Stimulated activated CD4-positive, alpha-beta T cell treated with anti-CD3 and anti-CD28 coated beads, Interleukin-1b, Interleukin-23, amount 100 ng/mL, for 1 hour (primary cell): ENCODE results near the gene VIPR2.
"Not testable (repeated sequence)": the region's sequence is repeated elsewhere in the genome, so short reads cannot be mapped to it uniquely, and the experiment has no call there.

Experiments
- DNase-seq, 2 donors: peaks; one replicate each; pipeline ENCODE4 v3.0.0-alpha.2; 2020; ENCODE audit warnings: low read depth in 2 of 2

Gene VIPR2

GRCh38 chr7:158988996-158989395 is 155.7 kb downstream of the VIPR2 start:
- no peak for DNase-seq

- DNase-seq, result no peak
Observed at GRCh38 chr7:158988302-158988862, 156.3 kb downstream of the VIPR2 start.

- DNase-seq, result no peak
Observed at GRCh38 chr7:158987691-158988090, 157.0 kb downstream of the VIPR2 start.

- no peak for DNase-seq
Observed at GRCh38 chr7:158985583-158985982, 159.1 kb downstream of the VIPR2 start.

GRCh38 chr7:158984007-158984406 is 160.7 kb downstream of the VIPR2 start:
- DNase-seq, result not testable (repeated sequence)

GRCh38 chr7:158982080-158982479 is 162.6 kb downstream of the VIPR2 start:
- not testable (repeated sequence) for DNase-seq

GRCh38 chr7:158979635-158980351 is 164.9 kb downstream of the VIPR2 start:
- no peak for DNase-seq

- no peak for DNase-seq
Observed at GRCh38 chr7:158979023-158979529, 165.6 kb downstream of the VIPR2 start.
